ENCODE data around the gene SEC61B.

SEC61B gene

GRCh38 chr9:99238331-99238730 lies 16.2 kb downstream of the SEC61B start:
- no peak for DNase-seq

GRCh38 chr9:99239341-99240060 lies 17.4 kb downstream of the SEC61B start:
- no peak for DNase-seq

GRCh38 chr9:99241106-99241505 lies 19.0 kb downstream of the SEC61B start:
- no peak for DNase-seq

- peak in 3 of 4 experiments; percentile 15 to 63 (median 57) for DNase-seq
These were observed 22.5 kb downstream of the SEC61B start for GRCh38 chr9:99244344-99245260.

GRCh38 chr9:99249619-99250018 lies 27.5 kb downstream of the SEC61B start:
- DNase-seq = peak; percentile 53 to 72 (median 64)

GRCh38 chr9:99251157-99251556 lies 29.1 kb downstream of the SEC61B start:
- DNase-seq = no peak

GRCh38 chr9:99253134-99253533 lies 31.1 kb downstream of the SEC61B start:
- DNase-seq = no peak

GRCh38 chr9:99253772-99254431 lies 31.8 kb downstream of the SEC61B start:
- DNase-seq = peak in 3 of 4 experiments; percentile 10 to 20 (median 18)

GRCh38 chr9:99255651-99256050 lies 33.6 kb downstream of the SEC61B start:
- DNase-seq = no peak

GRCh38 chr9:99257723-99258389 lies 35.8 kb downstream of the SEC61B start:
- DNase-seq = no peak

- peak; percentile 42 to 75 (median 55) for DNase-seq
These were observed 37.3 kb downstream of the SEC61B start for GRCh38 chr9:99259231-99259918.

GRCh38 chr9:99261923-99262322 lies 39.8 kb downstream of the SEC61B start:
- DNase-seq = no peak

- DNase-seq = no peak
These were observed 40.9 kb downstream of the SEC61B start for GRCh38 chr9:99262949-99263418.

- DNase-seq = peak; percentile 28 to 58 (median 51)
These were observed 42.1 kb downstream of the SEC61B start for GRCh38 chr9:99264070-99264680.

- DNase-seq = no peak
These were observed 43.6 kb downstream of the SEC61B start for GRCh38 chr9:99265691-99266090.

GRCh38 chr9:99266255-99267023 lies 44.4 kb downstream of the SEC61B start:
- peak; percentile 77 to 85 (median 81) for DNase-seq

- no peak for DNase-seq
These were observed 47.3 kb downstream of the SEC61B start for GRCh38 chr9:99269416-99269815.

- DNase-seq = no peak
These were observed 48.4 kb downstream of the SEC61B start for GRCh38 chr9:99270491-99270890.

GRCh38 chr9:99272836-99273235 lies 50.8 kb downstream of the SEC61B start:
- no peak for DNase-seq

- no peak for DNase-seq
These were observed 51.9 kb downstream of the SEC61B start for GRCh38 chr9:99274016-99274415.

Data from suppressor macrophage (primary cell).